HL-60/S4 treated with retinoic acid at 250 ng/mL for 4 days and 3 days (cell line): ENCODE results near the gene GPRC5C.

Experiments
- in situ Hi-C: fragments of 300-500 bp; cut with MboI; formaldehyde crosslinking; loops from 2 replicates; pipeline ENCODE4 v1.7.0; 2022; ENCODE audit warnings: low sequenced_read_pairs

Gene GPRC5C

DNA sequence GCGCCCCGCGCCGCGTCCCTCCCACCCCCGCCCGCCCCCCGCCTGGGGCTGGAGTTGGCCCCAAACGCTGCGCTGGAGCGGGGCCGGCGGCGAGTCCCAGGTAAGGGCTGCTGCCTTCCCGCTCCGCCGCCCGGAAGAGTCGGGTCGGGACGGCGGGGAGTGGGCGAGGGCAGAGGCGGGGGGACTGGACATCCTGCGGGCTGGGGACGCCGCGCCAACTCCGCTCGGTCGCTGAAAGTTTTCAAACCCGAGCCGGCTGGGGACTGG, 469 bp downstream of the GPRC5C start:
- in situ Hi-C loops = no loop called here

DNA sequence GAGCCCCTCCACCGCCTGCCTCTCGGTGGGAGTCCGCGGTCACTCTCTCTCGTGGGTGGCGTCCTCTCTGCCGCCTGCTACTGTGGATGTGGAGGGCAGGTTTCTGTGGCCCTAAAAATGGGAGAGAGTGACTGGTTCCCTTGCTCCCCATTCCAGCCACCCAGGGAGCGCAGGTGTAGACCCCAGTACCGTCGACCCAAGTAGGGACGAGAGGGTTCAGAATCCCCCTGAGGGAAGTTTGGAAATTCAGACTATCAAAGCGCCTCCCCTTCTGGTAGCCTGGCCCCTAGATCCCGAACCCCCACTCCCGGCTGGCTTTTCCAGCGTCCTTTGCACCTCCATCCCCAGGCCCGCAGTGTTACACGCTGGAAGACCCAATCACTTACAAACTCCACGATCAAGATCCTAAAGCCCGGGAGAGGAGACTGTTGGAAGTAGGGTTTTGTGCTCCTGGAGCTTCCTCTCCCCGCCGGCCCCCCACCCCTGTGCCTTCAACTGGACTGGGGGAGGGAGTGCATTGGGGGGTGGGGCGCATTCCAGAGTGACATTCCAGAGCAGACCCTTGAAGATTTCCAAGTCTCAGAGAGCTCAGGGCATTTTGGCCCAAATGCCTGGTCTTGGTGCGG, 991 bp downstream of the GPRC5C start:
- in situ Hi-C loops = no loop called here

DNA sequence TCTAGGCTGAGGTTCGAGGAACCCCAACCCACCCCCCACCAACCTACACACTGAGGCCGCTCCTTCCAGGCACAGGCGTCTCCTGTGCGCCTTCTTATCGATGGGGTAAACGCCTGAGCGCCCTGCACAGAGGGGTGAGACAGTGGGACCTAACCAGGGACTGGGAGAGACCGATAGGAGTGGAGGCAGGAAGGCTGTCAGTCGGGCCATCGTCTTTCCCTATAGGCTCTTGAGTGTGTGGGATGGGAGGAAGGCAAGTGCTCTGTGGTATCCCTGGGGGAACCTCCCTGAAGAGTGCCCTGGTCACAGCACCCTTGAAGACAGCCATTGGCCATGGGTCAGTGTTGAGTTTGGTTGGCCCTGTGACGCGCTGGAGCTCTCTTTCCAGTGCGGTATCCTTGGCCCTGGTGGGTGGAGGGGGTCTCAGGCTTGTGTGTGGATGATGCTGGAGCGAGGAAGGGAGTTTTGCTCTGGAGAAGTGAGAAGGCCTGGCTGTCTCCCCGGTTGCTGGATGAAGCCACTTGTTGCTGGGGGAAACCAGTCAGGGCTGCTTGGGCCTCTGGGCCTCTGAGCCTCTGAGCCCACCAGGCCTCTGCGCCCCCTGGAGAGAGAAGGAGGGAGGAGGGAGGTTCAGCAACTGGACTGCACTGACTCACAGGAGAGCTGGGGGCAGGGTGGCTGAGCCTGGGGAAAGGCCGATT, 1.7 kb downstream of the GPRC5C start:
- in situ Hi-C loops = no loop called here

DNA sequence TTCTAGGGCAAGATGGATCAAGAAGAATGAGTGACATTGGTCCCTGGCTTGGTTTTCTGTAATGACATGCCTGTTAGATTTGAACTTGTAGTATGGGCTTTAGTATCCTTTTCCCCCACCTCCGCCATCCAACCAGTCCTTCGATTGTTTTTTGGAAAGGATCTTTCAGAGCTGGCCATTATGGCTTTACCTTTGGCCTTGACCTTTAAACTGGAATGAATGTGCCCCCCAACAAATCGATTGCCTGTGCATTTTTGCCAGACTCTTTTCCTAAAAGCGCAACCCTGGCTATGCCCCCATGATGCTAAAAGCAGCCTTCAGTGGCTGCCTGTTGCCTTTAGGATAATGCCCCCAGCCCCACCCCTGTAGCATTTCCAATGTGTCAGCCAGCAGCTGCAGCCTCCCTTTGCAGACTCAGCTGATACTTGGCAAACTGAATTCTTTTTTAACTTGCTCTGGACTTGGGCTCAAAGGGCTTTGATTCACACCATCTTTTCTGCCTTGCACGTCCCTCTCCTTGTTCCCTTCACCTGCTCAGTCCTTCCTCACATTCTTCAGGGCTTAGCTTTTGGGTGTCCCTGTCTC, 4.0 kb downstream of the GPRC5C start:
- in situ Hi-C loops = no loop called here

DNA sequence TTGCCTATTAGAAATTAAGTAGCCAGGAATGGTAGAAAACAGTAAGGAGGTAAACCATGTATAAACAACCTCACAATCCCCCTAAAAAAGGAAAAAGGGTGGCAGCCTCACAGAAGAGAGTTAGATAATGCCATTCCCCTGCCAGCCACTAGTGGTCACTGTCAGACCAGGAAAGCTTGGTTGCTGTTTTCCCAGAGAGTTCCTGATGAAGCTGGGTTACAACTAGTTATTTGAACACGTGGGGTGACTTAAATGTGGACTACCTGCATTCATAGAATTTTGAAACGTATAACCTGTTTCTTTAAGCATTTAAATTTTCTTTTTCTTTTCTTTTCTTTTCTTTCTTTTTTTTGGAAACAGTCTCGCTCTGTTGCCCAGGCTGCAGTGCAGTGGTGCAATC, 5.8 kb downstream of the GPRC5C start:
- in situ Hi-C loops = no loop called here

DNA sequence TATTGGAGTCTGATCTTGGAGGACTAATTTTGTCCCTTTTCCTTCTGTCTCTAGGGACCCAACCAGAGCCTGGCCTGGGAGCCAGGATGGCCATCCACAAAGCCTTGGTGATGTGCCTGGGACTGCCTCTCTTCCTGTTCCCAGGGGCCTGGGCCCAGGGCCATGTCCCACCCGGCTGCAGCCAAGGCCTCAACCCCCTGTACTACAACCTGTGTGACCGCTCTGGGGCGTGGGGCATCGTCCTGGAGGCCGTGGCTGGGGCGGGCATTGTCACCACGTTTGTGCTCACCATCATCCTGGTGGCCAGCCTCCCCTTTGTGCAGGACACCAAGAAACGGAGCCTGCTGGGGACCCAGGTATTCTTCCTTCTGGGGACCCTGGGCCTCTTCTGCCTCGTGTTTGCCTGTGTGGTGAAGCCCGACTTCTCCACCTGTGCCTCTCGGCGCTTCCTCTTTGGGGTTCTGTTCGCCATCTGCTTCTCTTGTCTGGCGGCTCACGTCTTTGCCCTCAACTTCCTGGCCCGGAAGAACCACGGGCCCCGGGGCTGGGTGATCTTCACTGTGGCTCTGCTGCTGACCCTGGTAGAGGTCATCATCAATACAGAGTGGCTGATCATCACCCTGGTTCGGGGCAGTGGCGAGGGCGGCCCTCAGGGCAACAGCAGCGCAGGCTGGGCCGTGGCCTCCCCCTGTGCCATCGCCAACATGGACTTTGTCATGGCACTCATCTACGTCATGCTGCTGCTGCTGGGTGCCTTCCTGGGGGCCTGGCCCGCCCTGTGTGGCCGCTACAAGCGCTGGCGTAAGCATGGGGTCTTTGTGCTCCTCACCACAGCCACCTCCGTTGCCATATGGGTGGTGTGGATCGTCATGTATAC, 8.0 kb downstream of the GPRC5C start:
- in situ Hi-C loops = no loop called here

DNA sequence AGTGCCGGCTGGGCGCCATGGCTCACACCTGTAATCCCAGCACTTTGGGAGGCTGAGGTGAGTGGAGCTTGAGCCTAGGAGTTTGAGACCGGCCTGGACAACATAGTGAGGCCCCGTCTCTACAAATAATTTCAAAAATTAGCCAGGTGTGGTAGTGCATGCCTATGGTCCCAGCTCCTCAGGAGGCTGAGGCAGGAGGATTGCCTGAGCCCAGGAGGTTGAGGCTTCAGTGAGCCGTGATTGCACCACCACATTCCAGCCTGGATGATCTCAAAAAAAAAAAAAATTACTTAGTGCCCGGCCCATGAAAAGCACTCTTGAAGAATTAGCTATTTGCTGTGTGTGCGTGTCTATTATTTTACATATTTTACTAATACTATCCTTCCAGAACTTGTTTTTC, 9.6 kb downstream of the GPRC5C start:
- in situ Hi-C loops = no loop called here

DNA sequence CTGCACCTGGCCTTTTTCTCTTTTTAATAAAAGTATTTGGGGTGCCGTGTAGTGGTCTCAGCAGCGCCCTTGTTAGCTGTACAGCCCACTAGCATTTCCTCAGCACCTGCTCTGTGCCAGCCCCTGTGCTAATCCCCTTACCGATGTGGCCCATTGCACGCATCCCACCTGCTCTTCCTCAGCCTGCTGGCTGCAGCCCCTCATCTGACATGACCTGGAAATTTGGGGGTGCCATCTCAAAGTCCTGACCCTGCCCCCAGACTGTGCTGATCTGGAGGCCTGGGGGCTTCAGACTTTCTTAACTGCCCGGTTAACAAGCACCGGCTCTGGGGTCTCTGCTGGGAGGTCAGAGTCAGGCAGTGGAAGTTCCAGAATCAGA, 10.4 kb downstream of the GPRC5C start:
- in situ Hi-C loops = no loop called here

DNA sequence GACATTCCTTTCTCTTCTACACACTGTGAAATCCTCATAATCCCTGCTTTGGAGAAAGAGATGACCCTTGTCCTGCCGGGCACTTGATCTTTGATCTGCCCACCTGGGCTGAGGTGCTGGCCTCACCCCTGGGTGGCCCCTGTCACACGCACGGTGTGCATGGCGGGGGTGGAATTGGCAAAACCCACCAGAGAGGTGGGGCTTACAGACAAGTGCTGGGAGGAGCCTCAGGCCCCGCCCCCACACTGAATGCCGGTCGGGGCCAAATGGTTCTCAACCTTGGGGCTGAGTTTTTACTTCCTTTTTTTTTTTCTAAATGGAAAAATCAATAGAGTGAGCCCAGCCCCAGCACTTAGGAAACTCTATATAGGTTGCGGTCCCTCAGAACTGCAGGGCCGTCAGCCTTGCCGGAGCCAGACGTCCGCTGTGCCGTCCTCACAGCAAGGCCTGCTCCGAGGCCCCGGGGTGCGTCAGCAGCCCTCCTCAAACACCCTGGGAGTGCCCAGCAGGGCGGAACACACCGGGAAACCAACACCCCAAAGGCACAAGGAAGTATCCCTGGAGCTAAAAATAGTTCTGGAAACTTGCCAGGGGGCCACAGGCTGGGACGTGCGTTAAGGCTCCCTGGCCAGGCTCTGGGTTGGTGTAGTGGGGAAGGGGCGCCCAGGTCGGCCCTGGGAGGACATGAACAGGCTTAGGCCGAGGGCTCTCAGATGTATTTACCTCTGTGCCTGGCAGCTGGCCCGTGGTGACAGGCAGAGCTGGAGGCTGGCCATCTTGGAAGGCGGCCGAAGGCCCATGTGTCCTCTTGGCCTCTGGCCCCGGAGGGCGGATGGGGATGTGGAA, 11.0 kb downstream of the GPRC5C start:
- in situ Hi-C loops = no loop called here

DNA sequence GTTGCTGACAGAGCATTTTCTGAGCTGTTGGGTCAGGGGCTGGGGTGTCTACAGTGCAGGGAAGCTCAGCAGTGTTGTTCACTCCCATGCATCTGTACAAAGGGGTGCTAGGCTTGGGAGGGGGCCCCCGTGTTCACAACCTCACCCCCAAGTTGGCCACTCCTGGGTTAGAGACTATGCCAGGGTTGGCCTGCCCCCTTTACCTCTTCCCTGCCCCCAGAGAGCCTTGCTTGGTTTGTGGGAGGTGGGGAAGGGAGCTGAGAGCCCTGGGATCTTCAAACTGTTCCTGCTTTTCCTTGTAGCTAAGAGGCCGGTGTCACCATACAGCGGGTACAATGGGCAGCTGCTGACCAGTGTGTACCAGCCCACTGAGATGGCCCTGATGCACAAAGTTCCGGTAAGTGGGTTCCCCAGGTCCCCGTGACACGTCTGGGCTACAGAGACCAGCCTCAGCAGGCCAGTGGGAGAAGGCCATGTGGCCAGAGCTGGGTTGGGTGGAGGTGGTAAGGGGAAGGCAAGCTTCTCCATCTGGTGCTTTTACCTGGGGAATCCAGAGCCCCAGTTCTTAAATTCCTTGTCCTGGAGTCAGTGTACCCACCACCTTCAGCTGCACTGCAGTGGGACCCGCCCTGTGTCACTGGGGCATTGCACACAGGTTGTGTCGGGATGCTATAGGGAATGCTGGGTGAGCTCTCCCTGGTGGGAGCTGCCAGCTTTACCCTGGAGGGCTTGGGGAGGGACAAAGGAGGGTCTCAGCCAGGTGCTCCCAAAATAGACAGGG, 11.8 kb downstream of the GPRC5C start:
- in situ Hi-C loops = no loop called here

DNA sequence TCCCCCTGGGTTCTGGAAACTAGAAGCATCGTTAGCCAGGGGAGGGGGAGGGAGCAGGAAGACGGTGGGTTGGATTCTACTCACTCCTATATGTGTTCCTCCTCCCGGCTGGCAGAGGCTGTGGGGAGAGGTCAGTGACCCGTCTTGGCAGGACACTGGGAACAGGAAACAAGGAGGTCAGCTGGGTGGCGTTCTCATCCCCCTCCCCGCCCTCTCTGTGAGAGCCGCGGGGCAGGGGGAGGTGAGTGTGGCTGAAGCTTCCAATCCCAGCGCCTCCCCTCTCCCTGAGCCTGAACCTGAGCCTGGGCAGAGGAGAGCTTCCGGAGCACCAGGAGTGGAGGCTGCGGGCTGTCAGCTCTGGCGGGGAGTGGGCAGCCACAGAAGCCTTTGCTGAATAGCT, 12.5 kb downstream of the GPRC5C start:
- in situ Hi-C loops = no loop called here

DNA sequence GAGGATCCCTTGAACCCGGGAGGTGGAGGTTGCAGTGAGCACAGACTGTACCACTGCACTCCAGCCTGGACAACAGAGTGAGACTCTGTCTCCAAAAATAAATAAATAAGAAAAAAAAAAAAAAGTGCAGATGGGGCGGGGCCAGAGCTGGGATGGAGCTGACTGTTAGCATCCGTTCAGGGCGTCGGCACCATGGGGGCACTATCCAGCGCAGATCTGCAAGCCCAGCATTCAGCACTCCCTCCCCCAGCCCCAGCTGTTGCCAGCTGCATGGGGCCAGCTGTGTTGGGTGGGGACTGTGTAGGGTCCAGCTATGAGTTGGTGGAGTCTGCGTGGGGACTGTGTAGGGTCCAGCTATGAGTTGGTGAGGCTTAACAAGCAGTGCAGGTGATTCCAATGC, 13.3 kb downstream of the GPRC5C start:
- in situ Hi-C loops = no loop called here

DNA sequence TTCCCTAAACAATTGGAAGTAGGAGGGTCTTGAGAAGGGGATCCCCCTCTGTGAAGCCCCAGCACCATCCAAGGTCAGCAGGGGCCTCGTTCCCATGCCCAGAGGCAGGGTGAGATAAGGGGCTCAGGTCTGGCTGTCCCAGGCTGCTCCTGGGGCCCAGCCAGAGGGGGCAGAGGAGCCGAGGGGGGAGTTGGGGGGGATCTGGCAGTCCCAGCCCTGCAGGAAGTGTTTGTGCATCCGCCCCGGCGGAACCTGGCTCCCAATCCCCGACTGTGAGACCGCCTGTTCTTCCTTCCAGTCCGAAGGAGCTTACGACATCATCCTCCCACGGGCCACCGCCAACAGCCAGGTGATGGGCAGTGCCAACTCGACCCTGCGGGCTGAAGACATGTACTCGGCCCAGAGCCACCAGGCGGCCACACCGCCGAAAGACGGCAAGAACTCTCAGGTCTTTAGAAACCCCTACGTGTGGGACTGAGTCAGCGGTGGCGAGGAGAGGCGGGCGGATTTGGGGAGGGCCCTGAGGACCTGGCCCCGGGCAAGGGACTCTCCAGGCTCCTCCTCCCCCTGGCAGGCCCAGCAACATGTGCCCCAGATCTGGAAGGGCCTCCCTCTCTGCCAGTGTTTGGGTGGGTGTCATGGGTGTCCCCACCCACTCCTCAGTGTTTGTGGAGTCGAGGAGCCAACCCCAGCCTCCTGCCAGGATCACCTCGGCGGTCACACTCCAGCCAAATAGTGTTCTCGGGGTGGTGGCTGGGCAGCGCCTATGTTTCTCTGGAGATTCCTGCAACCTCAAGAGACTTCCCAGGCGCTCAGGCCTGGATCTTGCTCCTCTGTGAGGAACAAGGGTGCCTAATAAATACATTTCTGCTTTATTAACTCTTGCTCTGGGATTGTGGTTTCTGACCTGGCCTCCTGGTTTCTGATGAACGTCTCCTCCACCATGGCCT, 14.9 kb downstream of the GPRC5C start:
- in situ Hi-C loops = no loop called here

DNA sequence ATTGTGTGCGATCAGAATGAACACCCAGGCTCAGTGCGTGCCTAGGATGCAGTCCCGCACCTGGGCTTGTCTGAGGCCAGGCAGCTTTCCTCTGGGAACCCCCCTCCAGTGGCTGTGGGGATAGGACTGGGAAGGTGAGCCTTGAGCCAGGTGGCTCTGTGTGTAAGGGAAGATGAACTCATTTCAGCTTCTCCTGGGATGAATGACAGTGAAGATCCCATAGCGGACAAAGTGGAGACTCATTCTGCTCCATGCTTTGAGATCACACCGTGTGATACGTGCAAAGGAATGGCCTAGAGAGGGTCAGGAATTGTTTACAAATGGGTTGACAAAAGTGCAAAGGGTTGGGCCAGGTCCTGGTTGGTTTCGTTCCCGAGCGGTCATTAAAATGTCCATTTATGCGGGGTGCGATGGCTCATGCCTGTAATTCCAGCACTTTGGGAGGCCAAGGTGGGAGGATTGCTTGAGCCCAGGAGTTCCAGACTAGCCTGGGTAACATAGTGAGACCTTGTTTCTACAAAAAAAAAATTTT, 15.8 kb downstream of the GPRC5C start:
- in situ Hi-C loops = no loop called here

DNA sequence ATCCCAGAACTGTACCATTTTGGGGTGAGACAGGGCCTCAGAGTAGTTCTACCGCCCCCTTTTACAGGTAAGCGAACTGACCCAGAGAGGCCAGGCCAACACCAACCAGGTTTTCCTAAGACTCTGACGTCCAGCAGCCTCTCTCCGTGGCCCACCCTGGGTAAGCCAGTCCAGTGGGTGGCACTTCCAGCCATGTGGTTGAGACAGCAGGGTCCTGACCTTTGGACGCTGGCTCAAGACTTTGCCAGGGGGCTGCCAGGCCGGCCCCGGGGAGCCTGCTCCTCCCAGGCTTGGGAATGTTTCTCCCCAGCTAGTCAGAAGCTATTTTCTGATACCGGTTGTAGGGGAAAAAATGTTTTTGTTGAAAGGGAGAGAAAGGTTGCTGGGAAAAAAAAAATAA, 16.9 kb downstream of the GPRC5C start:
- in situ Hi-C loops = no loop called here

DNA sequence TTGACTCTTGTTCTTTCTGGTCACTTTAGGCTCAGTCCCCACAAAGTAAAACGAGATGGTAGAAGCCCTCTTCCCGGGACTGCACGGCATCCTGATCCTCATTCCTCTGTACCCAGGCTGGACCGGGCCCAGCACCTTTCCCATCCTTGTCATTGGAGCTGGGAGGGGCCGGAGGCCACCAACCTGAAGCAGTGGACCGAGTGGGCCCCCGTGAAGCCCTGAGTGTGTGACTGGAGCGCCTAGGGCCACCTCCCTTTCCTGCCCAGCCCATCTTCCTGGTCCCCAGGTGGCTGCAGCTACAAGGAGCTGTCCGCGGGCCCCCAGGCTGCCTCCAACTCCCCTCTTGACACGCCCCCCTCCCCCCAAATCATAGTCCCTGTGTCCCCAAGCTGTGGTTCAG, 17.4 kb downstream of the GPRC5C start:
- in situ Hi-C loops = no loop called here

DNA sequence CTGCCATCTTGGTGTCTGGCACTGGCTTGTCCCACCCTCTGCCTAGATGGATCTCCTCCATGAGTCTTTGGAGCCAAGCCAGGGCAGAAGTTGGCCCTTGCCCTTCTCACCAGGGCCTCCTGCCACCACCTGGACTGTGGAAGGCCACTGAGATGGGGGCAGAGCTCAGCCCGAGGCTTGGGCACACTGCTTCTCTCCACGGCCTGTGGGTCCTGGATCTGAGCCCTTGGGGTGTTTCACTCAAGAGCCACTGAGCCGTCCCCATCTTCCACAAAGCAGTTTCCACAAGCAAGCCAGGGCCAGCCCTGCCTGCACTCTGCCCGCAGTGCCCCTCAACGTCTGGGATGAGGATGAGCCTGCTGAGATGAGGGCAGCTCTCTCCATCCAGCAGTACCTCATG, 17.9 kb downstream of the GPRC5C start:
- in situ Hi-C loops = no loop called here

DNA sequence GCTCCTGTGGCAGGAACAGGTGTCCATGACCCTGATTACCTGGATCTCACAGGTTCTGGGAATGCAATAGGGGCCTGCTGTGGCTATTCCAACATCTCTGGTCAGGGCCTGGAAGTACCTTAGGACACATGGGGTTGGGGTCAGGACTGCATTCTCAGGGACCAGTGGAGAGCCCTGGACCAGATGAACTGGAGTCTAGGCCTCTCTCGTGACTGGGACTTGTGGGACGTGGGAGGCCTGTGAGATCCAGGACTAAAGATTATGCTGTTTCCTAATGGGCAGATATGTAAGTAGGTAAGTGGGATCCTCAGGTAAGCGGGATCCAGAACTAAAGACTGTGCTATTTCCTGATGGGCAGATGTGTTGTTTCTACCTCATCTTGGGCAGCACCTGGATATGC, 18.3 kb downstream of the GPRC5C start:
- in situ Hi-C loops = no loop called here

DNA sequence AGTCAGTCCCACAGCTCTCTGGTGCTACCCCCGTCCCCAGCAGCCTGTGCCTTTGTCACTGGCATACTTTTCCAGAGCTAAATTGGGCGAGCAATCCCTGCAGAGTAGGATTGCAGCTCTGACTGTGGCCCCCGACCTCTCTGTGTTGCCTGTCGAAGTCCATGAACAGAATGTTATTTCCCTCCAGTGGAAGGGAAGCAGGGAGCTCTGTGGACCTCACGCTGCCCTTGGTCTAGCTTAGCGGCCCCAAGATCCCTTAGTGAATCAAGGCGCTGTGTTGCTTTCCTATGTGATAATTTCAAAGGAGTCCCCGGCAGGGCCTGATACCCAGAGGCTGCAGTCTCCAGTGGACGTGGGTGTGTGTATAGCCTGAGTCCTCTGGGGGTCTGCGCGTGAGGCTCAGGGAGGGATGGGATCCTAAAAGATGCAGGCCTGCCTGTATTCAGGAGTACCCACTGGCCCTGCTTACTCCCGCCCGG, 19.1 kb downstream of the GPRC5C start:
- in situ Hi-C loops = no loop called here
